ENCODE results near the gene PTAR1.

PTAR1 gene

DNA sequence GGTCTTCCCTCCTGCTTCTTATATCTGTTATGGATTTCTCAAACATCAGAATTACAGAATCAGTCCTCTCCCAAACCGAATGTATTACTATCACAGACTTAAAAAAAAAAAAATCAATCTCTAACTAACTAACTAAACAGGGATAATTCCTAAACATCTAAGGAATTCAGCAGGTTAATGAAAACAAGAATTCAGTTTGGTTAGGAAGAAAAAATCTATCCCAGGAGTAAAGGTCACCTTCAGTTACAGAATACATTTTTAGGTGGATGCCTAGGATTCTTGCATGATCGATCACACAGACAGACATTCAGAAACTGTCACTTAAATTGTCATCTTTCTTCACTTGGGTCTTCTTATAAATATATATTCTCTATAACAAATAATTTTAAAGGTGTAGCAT lies 11.5 kb downstream of the PTAR1 start:
- DNase-seq, result no peak

DNA sequence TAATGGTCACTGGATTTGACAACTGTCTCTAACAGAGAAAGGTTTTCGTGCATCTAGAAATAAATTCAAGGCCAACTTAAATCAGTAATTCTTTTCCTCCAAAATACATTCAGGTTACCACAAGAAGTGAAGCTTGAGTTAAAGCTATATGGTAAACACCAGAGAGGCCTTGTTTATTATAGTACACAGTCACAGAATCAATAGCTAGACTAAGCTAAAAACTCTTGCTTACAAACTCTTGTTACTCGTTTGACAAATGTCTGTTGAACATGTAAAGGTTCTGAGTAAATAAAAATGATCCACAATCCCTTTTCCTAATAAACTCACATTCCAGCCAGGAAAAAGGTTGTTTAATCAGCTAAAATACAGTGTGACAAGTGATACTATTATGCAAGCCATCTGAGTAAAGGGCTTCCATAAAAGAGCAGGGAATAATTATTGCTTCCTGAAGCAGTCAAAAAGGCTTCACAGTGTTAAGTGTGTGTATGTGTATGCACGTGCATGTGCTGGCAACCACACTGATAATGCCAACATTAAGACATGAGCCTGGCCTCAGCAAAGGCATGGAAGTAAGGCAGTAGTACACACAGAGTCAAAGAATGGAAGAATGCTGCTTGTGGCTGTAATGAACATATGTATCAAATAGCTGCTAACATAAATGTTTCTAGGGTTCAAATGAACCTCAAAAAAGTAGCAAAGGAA lies 12.8 kb downstream of the PTAR1 start:
- no peak for DNase-seq

DNA sequence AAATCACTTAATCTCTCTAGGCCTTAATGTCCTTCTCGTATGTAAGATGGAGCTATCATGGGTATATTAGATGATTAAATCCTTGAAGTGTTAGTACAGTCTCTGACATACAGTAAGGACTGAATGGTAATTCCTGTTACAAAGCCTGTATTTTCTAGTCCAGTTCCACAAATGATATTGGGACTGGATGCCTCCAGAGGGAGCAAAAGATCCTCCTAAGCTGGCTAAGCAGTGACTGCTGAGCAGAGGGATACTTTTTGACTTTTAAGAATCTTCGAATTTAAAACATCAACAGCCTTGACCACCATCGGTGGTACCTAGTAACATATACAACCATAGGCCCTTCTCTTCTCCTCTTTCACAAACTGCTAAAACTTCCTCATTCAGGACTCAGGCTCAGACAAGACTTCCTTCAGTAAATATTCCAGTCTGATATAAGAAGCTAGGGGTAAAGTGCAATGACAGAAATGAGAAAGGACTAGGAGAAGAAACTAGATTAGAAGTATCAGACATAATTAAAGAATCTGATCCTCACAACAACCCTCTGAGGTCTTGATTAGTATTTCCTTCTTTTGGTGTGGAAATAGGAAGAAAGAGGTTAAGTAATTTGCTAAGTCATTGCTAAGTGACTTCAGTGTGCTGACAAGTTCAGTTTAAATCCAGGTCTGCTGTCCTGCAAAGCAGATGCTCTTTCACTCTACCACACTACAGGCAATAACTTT lies 13.9 kb downstream of the PTAR1 start:
- no peak for DNase-seq

GRCh38 chr9:69744688-69745380 lies 15.0 kb downstream of the PTAR1 start:
- DNase-seq, result no peak

- no peak for DNase-seq
Observed at GRCh38 chr9:69743930-69744329, 15.9 kb downstream of the PTAR1 start.

DNA sequence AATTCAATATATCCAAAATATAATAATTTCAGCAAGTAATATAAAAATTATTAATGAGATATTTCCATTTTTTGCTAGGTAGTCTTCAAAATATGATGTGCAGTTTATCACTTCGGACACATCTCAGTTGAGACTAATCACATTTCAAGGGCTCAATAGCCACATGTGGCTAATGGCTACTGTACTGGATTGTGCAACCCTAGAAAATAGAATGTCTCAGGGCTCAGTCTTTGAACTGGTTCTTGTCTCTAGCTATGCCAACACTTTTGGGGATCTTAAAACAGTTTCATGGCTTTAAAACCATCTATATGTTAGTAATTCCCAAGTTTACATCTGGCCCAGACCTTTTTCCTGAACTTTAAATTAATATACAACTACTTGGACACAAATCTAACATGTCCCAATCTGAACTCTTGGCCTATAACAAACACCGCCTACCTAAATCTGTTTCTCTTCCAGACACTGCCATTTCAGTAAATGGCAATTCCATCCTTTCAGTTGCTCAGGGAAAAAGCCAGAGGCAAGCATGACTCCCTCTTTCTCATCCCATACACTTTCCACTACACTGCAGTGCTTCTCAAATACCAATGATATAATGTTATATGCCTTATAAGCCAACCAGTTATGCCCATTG lies 18.8 kb downstream of the PTAR1 start:
- DNase-seq, result no peak

- DNase-seq, result no peak
Observed at GRCh38 chr9:69731348-69731747, 28.5 kb downstream of the PTAR1 start.

GRCh38 chr9:69719983-69720382 lies 39.8 kb downstream of the PTAR1 start:
- DNase-seq, result no peak

GRCh38 chr9:69719367-69719766 lies 40.4 kb downstream of the PTAR1 start:
- no peak for DNase-seq

DNA sequence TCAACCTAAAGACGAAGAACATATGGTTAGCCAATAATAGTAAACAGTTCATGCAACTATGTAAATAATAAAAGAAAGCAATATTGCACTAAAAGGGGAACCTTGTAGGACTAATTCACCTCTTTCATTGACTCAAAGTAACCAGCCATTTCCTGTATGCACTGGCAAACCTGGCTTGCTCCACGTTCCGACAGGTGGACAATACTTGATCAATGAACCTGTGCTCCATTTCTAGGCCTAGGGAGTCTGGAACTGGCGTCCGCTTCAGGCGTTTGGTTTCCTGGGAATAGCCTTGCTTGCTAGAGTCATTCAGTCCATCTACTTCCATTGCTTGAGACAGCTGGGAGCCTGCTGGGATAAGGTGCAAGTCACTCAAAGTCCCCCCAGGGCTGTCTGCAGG lies 41.6 kb downstream of the PTAR1 start:
- DNase-seq, result no peak

DNA sequence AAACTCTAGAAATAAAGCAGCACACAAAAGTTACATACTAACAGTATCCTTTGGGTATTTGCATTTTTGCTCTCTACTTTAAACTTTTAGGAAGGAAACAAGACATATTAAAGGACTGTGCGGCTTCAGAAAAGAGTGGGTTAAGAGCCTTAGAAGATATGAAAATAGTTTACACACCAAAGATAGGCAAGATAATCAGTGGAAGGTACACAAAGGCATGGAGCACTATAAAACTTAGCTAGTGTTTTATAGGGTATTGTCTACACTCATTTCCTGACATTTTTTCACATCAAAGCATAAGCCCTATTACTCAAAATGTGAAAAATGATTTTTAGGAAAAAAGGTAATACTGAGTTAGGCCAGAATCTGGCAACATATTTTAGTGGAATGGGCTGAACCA lies 44.0 kb downstream of the PTAR1 start:
- no peak for DNase-seq

GRCh38 chr9:69715096-69715495 lies 44.7 kb downstream of the PTAR1 start:
- DNase-seq, result no peak

GRCh38 chr9:69697475-69697874 lies 62.3 kb downstream of the PTAR1 start:
- no peak for DNase-seq

GRCh38 chr9:69696802-69697201 lies 63.0 kb downstream of the PTAR1 start:
- no peak for DNase-seq

GRCh38 chr9:69689991-69690538 lies 69.7 kb downstream of the PTAR1 start:
- DNase-seq, result no peak

DNA sequence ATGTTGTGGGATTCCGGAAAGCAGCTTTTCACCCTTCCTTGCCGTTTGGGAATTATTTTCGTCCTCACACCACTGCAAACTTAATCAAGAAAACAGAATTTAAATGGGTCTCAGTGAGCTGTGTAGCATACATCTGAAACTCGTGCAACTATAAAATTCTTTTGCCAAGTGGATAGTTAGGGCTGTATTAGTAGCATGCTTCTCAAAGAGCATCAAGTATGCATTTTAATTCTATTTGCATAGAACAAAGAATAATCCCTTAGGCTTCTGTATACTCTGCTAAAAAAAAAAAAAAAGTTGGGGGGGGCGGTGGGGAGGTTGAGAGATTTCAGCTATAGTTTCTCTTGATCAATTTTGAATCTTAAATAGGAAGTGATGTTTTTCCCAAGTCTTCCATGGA lies 75.9 kb downstream of the PTAR1 start:
- no peak for DNase-seq

GRCh38 chr9:69678843-69679538 lies 80.8 kb downstream of the PTAR1 start:
- no peak for DNase-seq

GRCh38 chr9:69677931-69678330 lies 81.9 kb downstream of the PTAR1 start:
- no peak for DNase-seq

DNA sequence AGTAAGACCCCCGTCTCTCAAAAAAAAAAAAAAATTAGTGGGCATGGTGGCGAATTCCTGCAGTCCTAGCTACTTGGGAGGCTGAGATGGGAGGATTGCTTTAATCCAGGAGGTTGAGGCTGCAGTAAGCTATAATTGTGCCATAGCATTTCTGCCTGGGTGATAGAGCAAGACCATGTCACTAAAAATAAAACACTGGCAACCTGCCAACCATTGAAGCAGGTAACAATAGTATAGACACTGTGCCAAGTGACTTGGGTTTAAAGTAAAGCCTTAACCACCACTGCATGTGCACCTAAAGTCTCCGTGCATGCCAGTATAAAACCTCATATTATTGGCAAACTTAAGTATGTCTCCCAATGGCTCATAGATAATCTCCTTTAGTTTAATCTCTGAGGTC lies 84.2 kb downstream of the PTAR1 start:
- DNase-seq, result no peak

- no peak for DNase-seq
Observed at GRCh38 chr9:69674716-69675438, 84.9 kb downstream of the PTAR1 start.

DNA sequence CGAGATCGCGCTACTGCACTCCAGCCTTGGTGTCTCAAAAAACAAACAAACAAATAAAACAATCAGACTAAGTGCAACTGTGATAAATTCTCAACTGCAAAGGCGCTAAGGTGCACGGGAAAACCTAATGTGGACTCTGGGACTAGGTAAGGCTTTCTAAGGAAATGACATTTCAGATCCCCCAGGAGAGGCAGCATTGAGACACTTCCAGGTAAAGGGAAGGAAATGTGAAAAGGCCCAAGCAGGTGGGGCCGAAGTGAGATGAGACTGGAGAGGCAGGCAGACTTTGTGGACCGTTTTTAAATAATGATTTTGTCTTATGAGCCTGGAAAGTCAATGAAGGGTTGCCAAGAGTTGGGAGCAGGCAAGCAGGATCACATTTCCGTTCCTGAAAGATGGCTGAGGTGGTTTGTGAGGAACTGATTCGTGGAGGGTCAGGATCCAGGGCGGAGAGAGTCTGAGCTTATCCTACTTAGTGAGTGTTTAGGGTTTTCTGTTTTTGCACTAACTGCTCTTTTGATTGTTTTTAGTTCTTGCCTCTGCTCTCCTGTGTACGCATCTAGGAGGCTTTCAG lies 85.6 kb downstream of the PTAR1 start:
- no peak for DNase-seq

DNA sequence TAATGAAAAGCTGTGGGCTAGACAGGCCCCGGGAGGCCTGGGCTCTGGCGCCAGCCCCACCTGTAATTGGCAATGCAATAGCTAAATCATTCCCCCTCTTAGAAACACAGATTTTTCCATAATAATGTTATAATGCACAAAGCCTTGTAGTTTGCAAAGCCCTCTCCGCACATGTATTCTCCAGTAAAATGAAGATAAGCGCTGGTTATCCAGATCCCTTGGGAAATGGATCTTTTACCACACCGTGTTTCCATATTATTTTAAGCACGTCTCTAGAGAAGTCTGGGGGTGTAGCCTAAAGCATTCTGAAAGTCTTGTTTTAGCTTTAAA lies 86.5 kb downstream of the PTAR1 start:
- DNase-seq, result no peak

All from central memory CD4-positive, alpha-beta T cell (primary cell).